GM08714 (cell line): ENCODE data around the gene DSCAM.
"Not testable (repeated sequence)": the region's sequence is repeated elsewhere in the genome, so short reads cannot be mapped to it uniquely, and the experiment has no call there.

ENCODE experiments used
- H3K4me3 ChIP-seq: fragments of 200-500 bp; sonication (Bioruptor generic); 2 replicates; pipeline ENCODE4 v1.5.1; 2014; ENCODE audit warnings: mild to moderate bottlenecking, low read length, inconsistent platforms
- ZNF274 ChIP-seq: IDR thresholded peaks from 2 replicates; pipeline ENCODE4 v1.6.1; 2012; ENCODE audit warnings: mild to moderate bottlenecking, low read depth, low read length

The DSCAM gene

DNA sequence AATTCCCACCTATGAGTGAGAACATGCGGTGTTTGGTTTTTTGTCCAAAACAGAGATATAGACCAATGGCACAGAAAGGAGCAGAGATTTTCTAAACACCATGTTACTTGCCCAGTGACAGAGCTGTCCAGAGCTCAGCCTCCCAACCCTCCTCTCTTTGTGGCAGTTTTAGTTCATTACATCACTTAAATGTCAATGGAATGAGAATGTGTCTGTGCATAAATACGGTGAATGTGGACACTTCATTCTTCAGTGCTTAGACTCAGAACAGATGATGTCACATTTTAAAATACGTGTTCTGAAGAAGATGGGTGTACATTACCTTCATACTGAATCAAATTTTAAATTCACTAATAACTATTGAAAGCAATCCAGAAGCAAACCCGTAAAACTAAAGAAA is 374.9 kb downstream of the DSCAM start:
- no peak overlapping the region for H3K4me3 ChIP-seq
- no peak for TF ChIP-seq ZNF274

GRCh38 chr21:40471103-40471502 is 375.9 kb downstream of the DSCAM start:
- H3K4me3 ChIP-seq, result no peak overlapping the region
- no peak for TF ChIP-seq ZNF274

- H3K4me3 ChIP-seq, result no peak overlapping the region
- TF ChIP-seq ZNF274, result no peak
Observed at GRCh38 chr21:40466893-40467483, 380.0 kb downstream of the DSCAM start.

GRCh38 chr21:40465382-40465781 is 381.6 kb downstream of the DSCAM start:
- no peak for TF ChIP-seq ZNF274
- no peak overlapping the region for H3K4me3 ChIP-seq

DNA sequence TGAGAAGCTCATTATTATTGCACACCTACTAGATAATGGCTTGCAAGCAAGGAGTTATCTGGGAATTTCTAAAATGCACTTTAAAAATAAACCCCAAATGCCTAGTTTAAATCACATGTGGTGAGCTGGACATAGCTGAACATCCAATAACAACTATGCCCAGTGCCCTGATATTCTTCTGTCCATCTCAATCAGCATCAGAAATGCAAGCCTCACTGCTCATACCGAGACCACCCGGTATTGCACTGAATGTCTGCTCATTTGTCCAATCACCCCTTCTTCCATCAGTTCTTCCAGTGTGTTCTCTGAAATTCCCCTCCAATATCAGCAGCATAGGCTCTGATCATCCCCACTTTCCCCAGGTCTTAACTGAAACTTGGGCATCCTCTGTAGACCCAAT is 383.8 kb downstream of the DSCAM start:
- no peak for TF ChIP-seq ZNF274
- H3K4me3 ChIP-seq, result no peak overlapping the region

GRCh38 chr21:40461008-40461407 is 385.9 kb downstream of the DSCAM start:
- H3K4me3 ChIP-seq, result no peak overlapping the region
- no peak for TF ChIP-seq ZNF274

DNA sequence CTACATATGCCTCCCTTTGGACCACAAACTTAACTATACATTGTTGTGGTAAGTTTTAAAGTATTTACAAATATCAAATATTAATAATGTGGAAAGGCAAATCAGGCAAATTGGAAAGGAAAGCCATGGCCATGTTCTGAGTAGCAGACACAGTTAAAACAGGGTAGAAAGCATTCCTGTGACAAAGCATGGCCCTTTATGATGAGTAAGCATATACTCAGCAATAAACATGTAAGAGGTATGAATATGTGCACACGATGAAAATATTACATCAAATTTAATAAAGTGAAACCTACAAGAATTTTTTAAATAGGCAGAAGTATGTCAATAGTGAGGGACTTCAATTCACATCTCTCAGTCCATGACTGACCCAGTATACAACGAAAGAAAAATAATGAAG is 389.2 kb downstream of the DSCAM start:
- TF ChIP-seq ZNF274, result no peak
- H3K4me3 ChIP-seq, result no peak overlapping the region

DNA sequence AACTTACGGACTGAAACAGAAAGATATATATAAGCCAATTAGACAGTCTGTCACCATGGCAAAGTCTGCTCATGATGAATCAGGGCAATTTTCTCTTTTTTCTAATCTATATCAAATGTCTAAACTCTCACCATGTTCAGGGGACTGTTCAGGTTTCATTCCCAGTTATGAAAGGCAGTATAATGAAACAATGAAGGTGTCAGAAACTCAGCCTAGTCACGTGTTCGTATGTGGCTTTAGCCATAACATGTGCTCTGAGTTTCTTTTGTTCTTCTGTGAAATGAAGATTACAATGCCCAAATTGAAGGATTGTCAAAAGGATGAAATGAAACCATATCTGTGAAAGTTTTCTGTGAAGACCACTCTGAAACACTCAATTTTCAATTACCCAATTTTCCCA is 392.9 kb downstream of the DSCAM start:
- TF ChIP-seq ZNF274, result no peak
- no peak overlapping the region for H3K4me3 ChIP-seq

GRCh38 chr21:40453183-40453582 is 393.8 kb downstream of the DSCAM start:
- no peak overlapping the region for H3K4me3 ChIP-seq
- TF ChIP-seq ZNF274, result no peak

GRCh38 chr21:40452548-40452947 is 394.4 kb downstream of the DSCAM start:
- no peak for TF ChIP-seq ZNF274
- no peak overlapping the region for H3K4me3 ChIP-seq

GRCh38 chr21:40447016-40447415 is 399.9 kb downstream of the DSCAM start:
- no peak overlapping the region for H3K4me3 ChIP-seq
- no peak for TF ChIP-seq ZNF274

- TF ChIP-seq ZNF274, result no peak
- no peak overlapping the region for H3K4me3 ChIP-seq
Observed at GRCh38 chr21:40445349-40445921, 401.5 kb downstream of the DSCAM start.

- not testable (repeated sequence) for H3K4me3 ChIP-seq
Observed at GRCh38 chr21:40439581-40439980, 407.4 kb downstream of the DSCAM start.

- H3K4me3 ChIP-seq, result no peak overlapping the region
- no peak for TF ChIP-seq ZNF274
Observed at GRCh38 chr21:40438616-40439015, 408.3 kb downstream of the DSCAM start.

DNA sequence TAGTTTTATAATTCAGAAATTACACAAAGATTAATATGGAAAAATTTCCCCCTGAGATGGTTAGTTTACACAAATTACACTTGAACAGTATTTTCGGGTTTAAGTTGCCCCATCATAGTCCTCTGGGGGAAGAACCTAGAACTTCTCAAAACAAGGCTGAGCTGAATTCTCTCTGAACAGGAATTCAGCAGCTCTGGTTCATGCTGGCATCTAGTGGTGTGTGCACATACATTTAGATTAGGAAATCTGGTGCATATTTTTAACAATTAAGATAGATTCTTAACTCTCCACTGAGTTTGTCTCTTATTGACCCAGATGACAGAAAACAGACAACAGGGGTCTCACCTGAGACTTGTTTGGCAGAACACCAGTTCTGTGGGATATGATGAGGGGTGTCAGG is 410.7 kb downstream of the DSCAM start:
- no peak for TF ChIP-seq ZNF274
- H3K4me3 ChIP-seq, result no peak overlapping the region

- TF ChIP-seq ZNF274, result no peak
- no peak overlapping the region for H3K4me3 ChIP-seq
Observed at GRCh38 chr21:40433538-40433937, 413.4 kb downstream of the DSCAM start.
